Measurements from ENCODE around the gene TTC3.

GRCh38 chr21:37204580-37204979 lies 131.5 kb downstream of the TTC3 start:
- TF ChIP-seq EZH2 (IDR thresholded peaks at IDR 0.05) = no peak
- no peak for TF ChIP-seq POLR2AphosphoS5 (IDR thresholded peaks at IDR 0.05; ENCODE audit: borderline replicate concordance, low read depth, low read length)
- TF ChIP-seq FOXP2 (optimal IDR thresholded peaks at IDR 0.05; ENCODE audit: control extremely low read depth, extremely low read length, insufficient read depth) = no peak
